ENCODE data around the gene TMEM255B.

TMEM255B gene

GRCh38 chr13:113849546-113849945, 90.5 kb downstream of the TMEM255B start:
- DNase-seq (ENCODE audit: low read depth in 3 of 3), result no peak

GRCh38 chr13:113849981-113850721, 91.1 kb downstream of the TMEM255B start:
- DNase-seq (ENCODE audit: low read depth in 3 of 3), result no peak

GRCh38 chr13:113850722-113851479, 91.9 kb downstream of the TMEM255B start:
- DNase-seq (ENCODE audit: low read depth in 3 of 3), result no peak

GRCh38 chr13:113851480-113851803, 92.4 kb downstream of the TMEM255B start:
- DNase-seq (ENCODE audit: low read depth in 3 of 3), result no peak

- DNase-seq (ENCODE audit: low read depth in 3 of 3), result no peak
These were observed 93.0 kb downstream of the TMEM255B start for GRCh38 chr13:113851826-113852535.

- no peak for DNase-seq (ENCODE audit: low read depth in 3 of 3)
These were observed 93.8 kb downstream of the TMEM255B start for GRCh38 chr13:113852536-113853517.

- no peak for DNase-seq (ENCODE audit: low read depth in 3 of 3)
These were observed 94.7 kb downstream of the TMEM255B start for GRCh38 chr13:113853518-113854237.

- DNase-seq (ENCODE audit: low read depth in 3 of 3), result no peak
These were observed 95.4 kb downstream of the TMEM255B start for GRCh38 chr13:113854238-113855011.

- DNase-seq (ENCODE audit: low read depth in 3 of 3), result no peak
These were observed 96.2 kb downstream of the TMEM255B start for GRCh38 chr13:113855012-113855921.

GRCh38 chr13:113855931-113856715, 97.1 kb downstream of the TMEM255B start:
- no peak for DNase-seq (ENCODE audit: low read depth in 3 of 3)

- DNase-seq (ENCODE audit: low read depth in 3 of 3), result no peak
These were observed 97.7 kb downstream of the TMEM255B start for GRCh38 chr13:113856716-113857065.

GRCh38 chr13:113857531-113858195, 98.6 kb downstream of the TMEM255B start:
- DNase-seq (ENCODE audit: low read depth in 3 of 3), result no peak

- no peak for DNase-seq (ENCODE audit: low read depth in 3 of 3)
These were observed 100.5 kb downstream of the TMEM255B start for GRCh38 chr13:113859311-113860050.

GRCh38 chr13:113860051-113860664, 101.1 kb downstream of the TMEM255B start:
- DNase-seq (ENCODE audit: low read depth in 3 of 3), result no peak

GRCh38 chr13:113860665-113861432, 101.8 kb downstream of the TMEM255B start:
- no peak for DNase-seq (ENCODE audit: low read depth in 3 of 3)
